Activated CD8-positive, alpha-beta memory T cell treated with anti-CD3 and anti-CD28 coated beads, Interleukin-2, amount 10 ng/mL, durations not matched to agents 7 days and 5 days (primary cell): ENCODE results near the gene MYL9. TPM values are rescaled to one million over a fixed set of nuclear protein-coding genes. Genes with fewer than 3 reads are reported as not detected.

ENCODE experiments used
- ATAC-seq: fragments of 150-1000 bp; cut with Tn5 transposase; one replicate; pipeline ENCODE4 v1.10.0; 2021; ENCODE audit warnings: moderate library complexity
- CTCF ChIA-PET: fragments of 350-600 bp; sonication (Branson Sonifier 250); formaldehyde crosslinking; loops from one replicate; lab custom pipeline; 2021; ENCODE audit warnings: antibody characterized with exemption; lab: Charles Lee
- DNase-seq: peaks from one replicate; pipeline ENCODE4 v3.0.0-alpha.2; 2020
- H3K27ac Mint-ChIP-seq: one replicate; pipeline ENCODE4 v1.8.0; 2021; ENCODE audit warnings: mild to moderate bottlenecking, mixed read lengths
- H3K27me3 Mint-ChIP-seq: one replicate; pipeline ENCODE4 v1.8.0; 2021; ENCODE audit warnings: mixed read lengths
- H3K36me3 Mint-ChIP-seq: one replicate; pipeline ENCODE4 v1.8.0; 2021; ENCODE audit warnings: mild to moderate bottlenecking, mixed read lengths
- H3K4me1 Mint-ChIP-seq: one replicate; pipeline ENCODE4 v1.8.0; 2021; ENCODE audit warnings: mixed read lengths
- H3K4me3 Mint-ChIP-seq: one replicate; pipeline ENCODE4 v1.8.0; 2021; ENCODE audit warnings: mild to moderate bottlenecking, moderate library complexity, mixed read lengths
- H3K9me3 Mint-ChIP-seq: one replicate; pipeline ENCODE4 v1.8.0; 2022; ENCODE audit warnings: low read depth, mixed read lengths
- total RNA-seq, 2 experiments: library from RNA; stranded (reverse); gene quantifications; one replicate each; pipeline ENCODE4 v1.2.3, GENCODE V29; 2021

Gene MYL9
- total RNA-seq, result under 1 TPM; 0.59 to 0.96 TPM

DNA sequence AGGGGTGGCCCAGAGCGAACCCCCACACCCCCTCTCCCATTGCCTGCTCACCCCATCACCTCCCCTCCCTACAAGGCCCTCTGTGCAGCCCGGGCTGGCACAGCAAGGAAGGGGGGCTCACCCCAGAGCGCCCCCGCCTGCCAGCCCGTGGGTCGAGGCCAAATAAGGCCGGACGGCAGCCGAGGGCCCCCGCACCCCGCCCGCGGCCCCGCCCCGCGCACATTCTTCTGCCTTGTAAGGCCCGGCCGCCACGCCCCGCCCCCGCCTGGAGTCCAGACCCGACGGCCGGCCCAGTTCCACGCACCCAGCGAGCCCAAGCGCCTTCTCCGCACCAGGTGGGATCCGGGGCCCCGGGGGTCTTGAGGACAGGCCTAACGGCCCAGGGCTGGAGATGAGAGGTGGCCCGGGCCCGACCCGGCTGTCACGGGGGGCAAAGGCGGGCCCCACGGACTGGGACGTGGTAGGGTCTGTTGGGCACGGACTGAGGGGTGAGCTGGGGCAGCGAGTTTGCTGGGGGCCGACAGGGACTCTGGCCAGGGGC, at the start of gene MYL9:
Gene MYL9, plus strand, starts transcription at position 293 of the 541 bp plus-strand sequence. CDS start 3,366 bp downstream, outside the sequence.
- no peaks in the 10 kb centered on the region for H3K27me3 Mint-ChIP-seq
- CTCF ChIA-PET, result interaction anchor here (0.5 to 1.7 kb wide), 3 partner anchors 16 to 447 kb away, joined by 3 to 4 read pairs (median 3); no protein-coding TSS in a partner anchor
- no peaks in the 10 kb centered on the region for H3K36me3 Mint-ChIP-seq
- no peaks in the 10 kb centered on the region for H3K9me3 Mint-ChIP-seq
- ATAC-seq (peak; percentile 55), DNase-seq (no peak)
- no peaks in the 10 kb centered on the region for H3K4me1 Mint-ChIP-seq
- H3K27ac Mint-ChIP-seq, result no peak within 1 kb of the TSS
- no peak within 1 kb of the TSS for H3K4me3 Mint-ChIP-seq

DNA sequence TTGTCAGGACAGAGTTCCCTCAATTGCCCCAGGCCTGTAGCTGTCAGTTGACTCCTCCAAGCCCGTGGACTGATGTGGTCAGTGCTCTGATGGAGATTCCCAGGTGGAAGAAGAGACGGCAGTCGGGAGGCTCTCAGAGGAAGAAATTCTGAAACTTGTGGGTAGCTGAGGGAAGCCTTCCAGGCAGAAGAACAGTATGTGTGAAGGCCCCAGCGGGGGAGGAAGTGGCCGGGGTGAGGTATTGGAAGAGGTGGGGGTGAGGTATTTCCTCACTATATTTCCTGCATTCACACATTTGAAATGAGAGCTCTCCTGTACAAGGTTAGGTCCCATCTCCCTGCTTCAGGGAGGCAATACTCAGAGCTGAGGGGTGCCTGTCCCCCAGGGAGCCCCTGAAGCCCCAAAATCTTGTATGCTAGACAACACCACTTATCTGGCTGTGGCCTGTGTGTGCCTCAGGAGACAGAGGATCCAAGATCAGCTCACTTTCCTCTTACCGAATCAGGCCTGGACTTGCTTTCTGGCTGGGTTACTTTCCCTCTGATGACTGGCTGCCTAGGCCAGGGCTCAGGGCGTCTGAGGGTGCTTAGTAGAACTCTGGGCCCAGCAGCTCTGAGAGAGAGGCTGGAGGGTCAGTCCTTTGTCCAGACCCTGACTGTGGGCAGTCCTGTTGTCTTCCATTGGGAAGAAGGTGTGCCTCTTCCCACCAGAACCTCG, 49.3 kb upstream of the MYL9 start:
- Mint-ChIP-seq H3K27me3 (no peaks in the 10 kb centered on the region), H3K27ac (peak overlapping the region; percentile 91), H3K9me3 (no peaks in the 10 kb centered on the region), H3K4me3 (peak overlapping the region; percentile 34), H3K4me1 (peaks cover 28% of the 10 kb centered on the region), H3K36me3 (no peaks in the 10 kb centered on the region)
- peak; percentile 88 for DNase-seq
- peak; percentile 93 for ATAC-seq
- CTCF ChIA-PET, result interaction anchor here (0.8 to 2.7 kb wide), 15 partner anchors 10 to 317 kb away, joined by 3 to 20 read pairs (median 6); partner anchors contain the start of gene RAB5IF

DNA sequence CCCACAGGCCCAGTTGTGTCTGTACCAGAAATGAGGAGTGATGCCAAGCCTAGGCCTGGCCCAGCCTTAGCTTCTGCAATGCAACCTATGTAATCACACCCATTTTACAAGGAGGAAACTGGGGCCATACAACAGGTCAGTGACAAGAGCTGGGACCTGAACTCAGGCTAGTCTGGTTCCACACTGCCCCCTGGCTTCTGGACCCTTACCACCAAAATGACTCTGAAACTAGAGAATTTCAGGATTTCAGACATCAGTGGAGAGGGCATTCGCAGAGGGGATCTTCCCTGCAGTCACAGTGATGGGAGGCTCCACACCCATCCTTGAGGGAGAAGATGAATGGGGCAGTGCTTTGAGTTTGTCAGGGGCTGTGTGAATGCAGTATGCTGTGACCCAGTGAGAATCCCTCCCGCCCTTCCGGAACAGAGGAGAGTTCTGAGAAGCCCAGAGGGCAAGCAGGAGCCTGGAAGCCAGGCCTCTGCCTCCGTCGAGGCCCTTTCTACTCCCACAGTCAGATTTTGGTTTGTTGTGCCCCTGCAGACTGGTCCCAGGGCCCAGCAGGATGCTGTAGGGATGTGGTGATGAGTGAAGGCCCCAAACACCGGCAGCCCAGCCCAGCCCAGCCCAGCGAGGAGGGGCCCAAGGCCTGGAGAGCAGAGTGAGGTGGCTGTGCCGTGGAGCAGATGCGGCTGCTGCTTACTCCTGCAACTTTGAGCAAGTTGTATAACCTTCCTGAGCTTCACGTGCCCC, 48.1 kb upstream of the MYL9 start:
- Mint-ChIP-seq H3K4me3 (no peak overlapping the region), H3K27me3 (no peaks in the 10 kb centered on the region), H3K4me1 (peaks cover 28% of the 10 kb centered on the region), H3K9me3 (no peaks in the 10 kb centered on the region), H3K36me3 (no peaks in the 10 kb centered on the region), H3K27ac (peak overlapping the region; percentile 17)
- DNase-seq, result peak; percentile 50
- CTCF ChIA-PET, result interaction anchor here (0.5 to 2.7 kb wide), 13 partner anchors 16 to 293 kb away, joined by 3 to 20 read pairs (median 4); partner anchors contain the start of gene RAB5IF
- ATAC-seq, result peak; percentile 18

DNA sequence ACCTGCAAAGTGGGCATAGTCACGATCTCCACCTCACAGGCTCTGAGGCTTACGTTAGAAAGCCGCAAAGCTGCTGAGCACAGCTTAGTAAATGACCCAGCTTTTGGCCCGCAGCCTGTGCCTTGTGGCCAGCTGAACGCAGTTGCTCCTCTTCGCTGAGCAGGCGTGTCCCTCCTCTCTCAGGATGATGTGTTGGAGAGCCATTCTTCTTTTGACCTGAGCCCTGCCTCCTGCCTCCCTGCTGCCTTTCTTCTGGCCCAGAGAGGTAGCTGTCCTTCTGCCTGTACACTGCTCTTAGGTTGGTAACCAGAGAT, 47.6 kb upstream of the MYL9 start:
- DNase-seq (no peak), ATAC-seq (no peak)
- H3K27ac Mint-ChIP-seq, result no peak overlapping the region
- H3K9me3 Mint-ChIP-seq, result no peaks in the 10 kb centered on the region
- H3K4me1 Mint-ChIP-seq, result peaks cover 28% of the 10 kb centered on the region
- H3K4me3 Mint-ChIP-seq, result no peak overlapping the region
- no peaks in the 10 kb centered on the region for H3K36me3 Mint-ChIP-seq
- CTCF ChIA-PET, result interaction anchor here (2.2 to 2.7 kb wide), 3 partner anchors 21 to 54 kb away, joined by 8 to 20 read pairs (median 8); no protein-coding TSS in a partner anchor
- no peaks in the 10 kb centered on the region for H3K27me3 Mint-ChIP-seq

DNA sequence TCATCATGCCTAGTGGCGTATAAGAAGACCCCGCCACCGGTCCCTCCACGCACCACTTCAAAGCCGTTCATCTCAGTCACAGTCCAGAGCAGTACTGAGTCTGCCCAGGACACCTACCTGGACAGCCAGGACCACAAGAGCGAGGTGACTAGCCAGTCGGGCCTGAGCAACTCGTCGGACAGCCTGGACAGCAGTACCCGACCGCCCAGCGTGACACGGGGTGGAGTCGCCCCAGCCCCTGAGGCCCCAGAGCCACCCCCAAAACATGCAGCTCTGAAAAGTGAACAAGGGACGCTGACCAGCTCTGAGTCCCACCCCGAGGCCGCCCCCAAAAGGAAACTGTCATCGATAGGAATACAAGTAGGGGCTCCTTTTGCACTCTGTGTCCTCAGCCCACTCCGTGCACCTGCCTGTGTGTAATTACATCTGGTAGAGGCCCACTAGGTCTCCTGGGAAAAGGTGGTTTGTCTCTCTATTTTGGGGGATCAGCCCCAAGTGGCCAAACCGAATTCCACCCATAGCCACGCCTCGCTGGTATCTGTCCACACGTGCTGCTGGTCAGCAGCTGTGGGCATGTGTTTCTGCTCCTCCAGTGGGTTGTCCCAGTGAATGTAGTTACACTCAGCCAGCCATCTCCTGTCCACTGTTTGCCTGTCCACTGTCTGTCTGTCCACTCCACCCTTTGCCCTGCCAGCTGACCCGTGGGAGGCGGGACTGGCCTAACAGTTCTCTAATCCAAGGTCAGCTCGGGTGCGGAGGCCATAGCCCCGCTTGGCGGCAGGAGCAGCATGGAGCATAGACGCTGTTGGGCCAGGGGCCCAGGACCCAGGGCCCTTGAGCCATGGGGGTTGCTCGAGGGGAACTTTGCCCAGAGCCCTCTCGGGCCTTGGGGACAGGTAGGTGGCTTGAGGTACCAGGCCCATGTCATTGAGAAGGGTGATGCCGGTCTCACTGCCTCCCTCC, 44.3 kb upstream of the MYL9 start:
- no peak for DNase-seq
- Mint-ChIP-seq H3K36me3 (no peaks in the 10 kb centered on the region), H3K4me3 (no peak overlapping the region), H3K27me3 (no peaks in the 10 kb centered on the region), H3K9me3 (no peaks in the 10 kb centered on the region), H3K4me1 (peaks cover 17% of the 10 kb centered on the region), H3K27ac (no peak overlapping the region)
- CTCF ChIA-PET, result interaction anchor here (0.7 kb wide), 1 partner anchor 295 kb away, joined by 3 read pairs; no protein-coding TSS in a partner anchor
- no peak for ATAC-seq

DNA sequence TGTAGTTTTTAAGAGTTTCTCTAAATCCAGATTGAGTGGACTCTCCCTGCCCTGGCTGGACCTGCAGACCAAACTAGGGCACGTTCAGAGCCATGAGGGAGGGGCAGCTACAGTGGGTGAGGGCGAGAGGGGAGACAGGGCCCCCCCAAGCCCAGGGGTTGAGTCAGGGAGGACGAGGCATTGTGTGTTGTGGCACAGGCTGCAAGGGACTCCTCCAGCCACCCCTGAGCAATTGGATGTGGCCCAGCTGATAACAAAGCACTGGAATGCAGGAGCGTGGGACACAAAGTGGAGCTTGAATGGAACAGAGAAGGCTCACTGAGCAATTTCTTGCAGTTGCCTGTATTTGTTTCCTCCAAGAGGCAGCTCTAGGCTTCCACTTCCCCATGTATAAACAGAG, 43.5 kb upstream of the MYL9 start:
- Mint-ChIP-seq H3K36me3 (no peaks in the 10 kb centered on the region), H3K27me3 (no peaks in the 10 kb centered on the region), H3K4me3 (no peak overlapping the region), H3K27ac (no peak overlapping the region), H3K9me3 (no peaks in the 10 kb centered on the region), H3K4me1 (peaks cover 9% of the 10 kb centered on the region)
- ATAC-seq (no peak), DNase-seq (no peak)
- CTCF ChIA-PET, result no interaction called here

DNA sequence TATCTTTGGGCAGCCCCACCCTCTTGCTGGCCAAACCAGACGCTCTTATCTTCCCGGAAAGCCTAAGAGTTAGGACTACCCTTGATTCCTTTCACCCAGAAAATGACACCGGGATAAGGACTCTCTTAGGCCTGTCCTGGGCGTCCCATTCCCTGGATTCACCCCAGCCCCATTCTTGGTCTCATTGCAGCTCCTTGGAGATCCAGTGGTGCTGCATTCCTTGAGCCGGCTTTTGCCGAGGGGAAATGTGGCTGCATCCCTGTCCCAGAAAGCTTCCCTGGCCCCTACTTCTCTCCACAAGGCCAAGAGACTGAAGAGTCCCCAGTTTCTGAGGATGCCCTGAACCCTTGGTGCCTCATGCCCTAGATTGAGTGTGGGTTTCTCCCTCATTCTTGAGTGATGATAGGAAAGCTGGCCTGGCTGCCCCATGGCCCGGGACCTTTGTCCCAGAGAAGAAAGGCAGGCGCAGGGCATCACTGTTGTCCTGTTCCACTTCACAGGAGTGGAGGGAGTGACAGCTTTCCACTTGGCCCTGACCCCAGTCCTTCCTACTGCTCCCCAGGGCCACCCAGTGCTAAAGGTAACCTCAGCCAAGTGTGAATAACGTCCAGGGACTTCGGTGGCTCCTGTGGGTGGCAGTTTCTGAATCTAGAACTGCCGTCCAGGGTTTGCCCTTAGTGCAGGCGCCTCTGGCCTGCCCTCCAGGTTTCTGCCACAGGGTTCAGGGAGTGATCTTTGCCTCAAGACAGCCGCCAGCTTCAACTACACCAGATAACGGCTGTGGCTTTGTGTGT, 42.7 kb upstream of the MYL9 start:
- Mint-ChIP-seq H3K4me3 (no peak overlapping the region), H3K4me1 (peaks cover 2% of the 10 kb centered on the region), H3K36me3 (no peaks in the 10 kb centered on the region), H3K27ac (no peak overlapping the region), H3K9me3 (no peaks in the 10 kb centered on the region), H3K27me3 (no peaks in the 10 kb centered on the region)
- no peak for DNase-seq
- ATAC-seq, result no peak
- CTCF ChIA-PET, result no interaction called here

DNA sequence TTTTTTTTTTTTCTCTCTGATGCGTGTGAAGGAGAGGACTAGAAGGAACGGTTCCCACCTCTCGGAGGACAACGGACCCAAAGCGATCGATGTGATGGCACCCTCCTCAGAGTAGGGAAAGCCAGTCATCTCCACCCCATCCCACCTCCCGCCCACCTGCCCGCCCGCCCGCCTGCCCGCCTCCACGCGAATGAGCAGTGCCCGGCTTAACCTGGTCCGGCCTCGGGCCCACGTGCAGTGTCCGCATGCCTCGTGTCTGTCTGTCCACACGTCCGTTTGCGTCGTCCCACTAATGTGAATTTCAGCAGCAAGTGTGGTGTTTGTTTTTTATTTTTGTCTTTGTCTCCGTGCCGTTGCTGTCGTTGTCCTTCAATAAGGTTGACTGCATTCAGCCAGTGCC, 42.1 kb upstream of the MYL9 start:
- CTCF ChIA-PET, result no interaction called here
- Mint-ChIP-seq H3K27ac (no peak overlapping the region), H3K9me3 (no peaks in the 10 kb centered on the region), H3K4me1 (no peaks in the 10 kb centered on the region), H3K36me3 (no peaks in the 10 kb centered on the region), H3K4me3 (no peak overlapping the region), H3K27me3 (no peaks in the 10 kb centered on the region)
- no peak for DNase-seq
- ATAC-seq, result no peak

DNA sequence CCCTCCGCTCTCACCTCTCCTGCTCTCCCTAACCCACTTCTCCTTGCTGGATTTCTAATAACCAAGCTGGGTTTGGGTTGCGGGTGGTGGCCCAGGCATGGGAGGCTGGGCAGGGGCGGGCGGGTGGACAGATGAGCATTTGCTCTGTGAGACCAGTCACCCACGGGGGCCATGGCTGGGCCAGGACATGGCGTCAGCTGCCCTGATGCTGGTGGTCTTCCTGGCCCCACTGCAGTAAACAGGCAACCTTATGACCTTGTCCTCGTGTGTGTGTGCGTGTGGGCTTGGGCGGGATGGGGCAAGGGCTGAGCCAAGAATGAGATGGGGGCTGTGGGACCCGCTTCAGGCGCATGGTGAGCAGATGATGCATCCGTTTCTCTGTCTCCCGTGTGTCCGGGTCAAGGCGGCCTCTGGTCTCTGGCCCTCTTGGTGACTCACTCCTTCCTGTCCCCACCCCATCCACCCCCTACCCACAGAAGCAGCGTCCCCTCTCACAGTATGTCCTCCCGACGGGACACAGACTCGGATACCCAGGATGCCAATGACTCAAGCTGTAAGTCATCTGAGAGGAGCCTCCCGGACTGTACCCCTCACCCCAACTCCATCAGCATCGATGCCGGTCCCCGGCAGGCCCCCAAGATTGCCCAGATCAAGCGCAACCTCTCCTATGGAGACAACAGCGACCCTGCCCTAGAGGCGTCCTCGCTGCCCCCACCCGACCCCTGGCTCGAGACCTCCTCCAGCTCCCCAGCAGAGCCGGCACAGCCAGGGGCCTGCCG, 41.4 kb upstream of the MYL9 start:
- Mint-ChIP-seq H3K9me3 (no peaks in the 10 kb centered on the region), H3K4me1 (no peaks in the 10 kb centered on the region), H3K27me3 (no peaks in the 10 kb centered on the region), H3K4me3 (no peak overlapping the region), H3K27ac (no peak overlapping the region), H3K36me3 (no peaks in the 10 kb centered on the region)
- DNase-seq (no peak), ATAC-seq (no peak)
- CTCF ChIA-PET, result no interaction called here

DNA sequence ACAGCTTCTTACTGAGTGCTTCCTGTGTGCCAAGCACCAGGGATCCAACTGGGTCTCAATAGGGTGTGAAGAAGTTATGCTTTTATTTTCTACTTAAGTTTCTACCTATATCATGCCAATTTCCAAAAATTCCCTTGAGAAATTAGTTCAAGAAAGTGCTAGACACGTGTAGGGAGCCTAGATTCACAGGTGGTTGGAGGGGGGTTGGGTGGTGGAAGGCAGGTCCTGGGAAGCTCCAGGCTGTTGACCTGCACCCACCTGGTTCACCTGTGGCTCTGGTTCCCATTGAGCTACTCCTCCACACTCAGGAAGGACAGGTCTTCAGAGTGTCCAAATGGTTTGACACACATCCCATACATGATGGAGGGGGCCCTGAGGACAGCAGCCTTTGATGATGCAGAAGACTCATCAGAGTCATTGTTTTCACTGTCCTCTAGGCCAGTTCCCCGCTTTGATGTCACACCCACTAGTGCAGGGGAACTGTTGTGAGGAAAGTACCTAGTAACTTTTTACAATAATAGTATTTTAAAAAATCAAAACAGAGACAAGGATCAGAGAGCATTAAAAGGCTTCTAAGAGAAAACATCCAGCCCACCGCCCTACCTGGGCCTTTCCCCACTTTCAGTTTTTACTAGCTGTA, 39.8 kb upstream of the MYL9 start:
- no peaks in the 10 kb centered on the region for H3K27me3 Mint-ChIP-seq
- peaks cover 2% of the 10 kb centered on the region for H3K4me1 Mint-ChIP-seq
- no peak for ATAC-seq
- DNase-seq, result no peak
- H3K36me3 Mint-ChIP-seq, result no peaks in the 10 kb centered on the region
- H3K9me3 Mint-ChIP-seq, result no peaks in the 10 kb centered on the region
- no peak overlapping the region for H3K27ac Mint-ChIP-seq
- CTCF ChIA-PET, result interaction anchor here (0.9 to 1.6 kb wide), 3 partner anchors 10 to 104 kb away, joined by 3 to 4 read pairs (median 3); partner anchors contain the start of gene RAB5IF
- no peak overlapping the region for H3K4me3 Mint-ChIP-seq

DNA sequence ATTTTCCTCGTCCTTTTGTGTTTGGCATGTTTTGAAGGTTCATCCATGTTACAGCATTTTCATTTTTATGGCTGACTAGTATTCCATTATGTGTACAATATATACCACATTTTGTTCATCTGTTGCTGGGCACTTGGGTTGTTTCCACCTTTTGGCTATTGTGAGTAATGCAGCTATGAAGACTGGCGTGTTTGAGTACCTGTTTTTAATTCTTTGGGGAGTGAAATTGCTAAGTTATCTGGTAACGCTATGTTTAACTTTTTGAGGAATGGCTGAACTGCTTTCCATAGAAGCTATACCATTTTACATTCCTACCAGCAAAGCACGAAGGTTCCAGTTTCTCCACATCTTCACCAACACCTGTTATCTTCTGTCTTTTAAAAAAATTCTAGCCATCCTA, 37.0 kb upstream of the MYL9 start:
- H3K9me3 Mint-ChIP-seq, result no peaks in the 10 kb centered on the region
- H3K36me3 Mint-ChIP-seq, result no peaks in the 10 kb centered on the region
- peaks cover 6% of the 10 kb centered on the region for H3K4me1 Mint-ChIP-seq
- no peaks in the 10 kb centered on the region for H3K27me3 Mint-ChIP-seq
- DNase-seq, result no peak
- ATAC-seq, result no peak
- CTCF ChIA-PET, result no interaction called here
- H3K27ac Mint-ChIP-seq, result no peak overlapping the region
- H3K4me3 Mint-ChIP-seq, result no peak overlapping the region
